Right ventricle myocardium superior (tissue), 1 donor: ENCODE measurements around the gene ADAMTS5. TPM values are rescaled to one million over a fixed set of nuclear protein-coding genes. Genes with fewer than 3 reads are reported as not detected.

ENCODE experiments used
- ATAC-seq: fragments of 200-7000 bp; cut with Tn5 transposase; one replicate; pipeline ENCODE4 v1.9.1; 2020; ENCODE audit warnings: mild to moderate bottlenecking; ENCODE audit not compliant: poor library complexity
- DNase-seq: peaks from one replicate; pipeline ENCODE4 v3.0.0-alpha.2; 2020
- intact Hi-C: fragments of 100-400 bp; cut with DNase I; formaldehyde crosslinking; loops from one replicate; pipeline ENCODE4 v1.11.2; 2022
- long read RNA-seq: library from polyadenylated mRNA; unstranded; transcript quantifications from one replicate; pipeline ENCODE4 v2.0.0, GENCODE V29; 2021
- total RNA-seq: library from RNA; stranded (reverse); fragmentation: NEBNext Ultra II Directional; extraction: Animal tissue kit (Norgen Biotek cat#: 25700); gene quantifications from one replicate; pipeline ENCODE4 v1.2.1, GENCODE V29; 2021
- donor health status: DM: no; HTN: yes; CAD: no; lungs with severe emphysema.

ADAMTS5 gene
- total RNA-seq = 4.0 TPM
- long read RNA-seq, full-length matches to known transcripts = 6 of 7 reads
- long read RNA-seq, partial matches to known transcripts = 0 of 7 reads
- long read RNA-seq, other reads (novel, unspliced or antisense) = 1 of 7 reads

DNA sequence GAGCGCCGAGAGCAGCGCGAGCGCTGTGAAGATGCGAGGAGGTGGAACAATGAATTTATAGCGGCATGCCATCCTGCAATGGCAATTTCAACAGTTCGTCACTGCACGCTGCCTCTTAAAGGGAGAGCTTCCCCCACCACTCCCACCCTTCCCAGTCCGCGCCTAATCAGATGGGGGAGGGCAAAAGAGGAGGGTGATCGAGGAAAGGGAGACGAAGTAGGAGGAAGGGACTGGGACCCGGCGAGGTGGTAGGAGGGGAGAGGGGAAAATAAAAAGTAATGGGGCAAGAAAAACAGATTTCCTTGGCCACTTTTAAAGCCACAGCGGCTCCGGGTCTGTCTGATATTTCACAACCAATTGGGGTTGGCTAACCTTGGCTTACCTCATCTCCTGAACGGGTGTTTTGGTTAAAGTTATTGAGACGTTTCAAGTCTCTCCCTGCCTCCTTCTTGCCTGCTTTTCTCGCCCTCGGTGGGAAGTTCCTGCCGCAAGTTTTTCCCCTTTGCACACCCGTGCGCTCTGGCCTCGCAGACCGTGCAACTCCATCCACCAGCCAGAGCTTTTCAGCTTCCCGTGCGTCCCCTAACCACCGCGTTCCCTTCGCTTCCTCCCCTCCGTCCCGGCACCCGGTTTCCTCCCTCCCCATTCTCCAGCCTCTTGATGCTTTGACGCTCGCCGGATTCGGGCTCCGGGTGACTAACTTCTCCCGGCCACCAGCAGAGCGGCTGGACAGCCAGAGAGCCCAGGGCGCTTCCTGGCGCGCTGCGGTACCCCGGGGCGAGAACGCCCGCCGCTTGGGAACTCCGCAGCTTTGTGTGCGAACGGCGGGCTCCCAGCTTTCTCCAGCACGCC, at the start of gene ADAMTS5:
ADAMTS5 (minus strand) TSS at position 27 of the 852 bp plus-strand sequence. CDS start 697 bp downstream, outside the sequence.
- ATAC-seq = peak; percentile 49
- DNase-seq = peak; percentile 67
- intact Hi-C loops = no loop called here

DNA sequence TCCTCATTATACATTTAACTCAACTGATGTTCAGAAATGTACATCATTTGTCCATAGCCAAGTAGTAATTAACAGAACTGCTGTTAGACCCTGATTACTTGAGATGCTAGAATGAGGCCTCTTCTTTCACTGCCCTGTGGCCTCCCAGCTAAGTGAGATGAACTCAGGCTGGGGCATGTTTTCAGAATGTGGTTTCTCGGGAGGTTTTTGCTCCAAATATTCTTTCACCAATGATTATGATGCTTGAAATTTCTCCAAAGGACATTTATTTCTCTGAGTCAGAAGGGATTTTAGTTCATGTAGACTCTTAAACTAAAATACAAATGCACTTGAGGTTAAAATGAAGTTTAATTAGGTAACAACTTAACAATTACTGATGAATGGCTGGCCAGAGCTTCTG, 34.6 kb upstream of the ADAMTS5 start:
- no peak for DNase-seq
- no peak for ATAC-seq
- intact Hi-C loops = no loop called here

- no peak for ATAC-seq
- intact Hi-C loops = no loop called here
- no peak for DNase-seq
Observed at GRCh38 chr21:26983576-26983975, 16.7 kb upstream of the ADAMTS5 start.

DNA sequence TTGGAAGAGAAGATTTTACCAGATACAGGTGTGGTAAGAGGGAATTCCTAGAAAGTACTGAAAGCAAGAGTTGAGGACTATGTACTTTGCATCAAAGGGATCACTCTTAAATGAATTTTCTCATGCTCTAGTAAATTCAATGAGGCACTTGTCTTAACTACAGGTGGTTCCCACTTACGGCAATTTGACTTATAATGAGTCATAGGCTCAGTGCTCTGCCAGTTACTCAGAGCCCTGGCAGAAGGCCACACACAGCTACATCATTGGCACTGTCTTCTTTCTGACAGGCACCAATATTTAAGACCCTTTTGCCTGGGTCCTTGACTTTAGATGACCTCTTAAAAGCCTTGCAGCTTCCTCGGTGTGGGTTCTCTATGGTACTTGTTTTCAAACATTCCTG, 15.9 kb upstream of the ADAMTS5 start:
- intact Hi-C loops = no loop called here
- DNase-seq = no peak

GRCh38 chr21:26977746-26978145, 10.9 kb upstream of the ADAMTS5 start:
- ATAC-seq = no peak

More for the DNA sequence above, 15.9 kb upstream of the ADAMTS5 start:
- no peak for ATAC-seq

DNA sequence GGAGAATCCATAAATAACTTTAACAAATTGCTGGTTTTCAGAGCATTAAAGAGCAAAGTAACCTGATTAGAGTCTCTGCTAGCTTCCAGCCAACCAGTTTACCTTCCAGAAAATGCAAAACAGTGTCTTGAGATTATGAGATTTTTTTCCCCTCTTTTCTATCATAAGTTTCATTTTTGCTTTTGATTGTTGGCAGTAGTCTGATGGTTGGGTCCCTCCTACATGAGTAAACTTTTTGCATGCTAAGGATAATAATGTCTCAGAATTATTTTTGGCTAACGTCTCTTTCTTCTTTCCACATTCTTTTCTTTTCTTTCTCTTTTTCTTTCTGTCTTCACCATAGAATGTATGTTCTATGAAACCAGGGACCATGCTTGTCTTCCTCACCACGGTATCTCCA, 6.3 kb upstream of the ADAMTS5 start:
- intact Hi-C loops = no loop called here
- ATAC-seq (no peak), DNase-seq (no peak)

More at GRCh38 chr21:26977746-26978145, 10.9 kb upstream of the ADAMTS5 start:
- DNase-seq = no peak
- intact Hi-C loops = no loop called here

GRCh38 chr21:26972192-26972591, 5.3 kb upstream of the ADAMTS5 start:
- intact Hi-C loops = no loop called here
- ATAC-seq (no peak), DNase-seq (no peak)

DNA sequence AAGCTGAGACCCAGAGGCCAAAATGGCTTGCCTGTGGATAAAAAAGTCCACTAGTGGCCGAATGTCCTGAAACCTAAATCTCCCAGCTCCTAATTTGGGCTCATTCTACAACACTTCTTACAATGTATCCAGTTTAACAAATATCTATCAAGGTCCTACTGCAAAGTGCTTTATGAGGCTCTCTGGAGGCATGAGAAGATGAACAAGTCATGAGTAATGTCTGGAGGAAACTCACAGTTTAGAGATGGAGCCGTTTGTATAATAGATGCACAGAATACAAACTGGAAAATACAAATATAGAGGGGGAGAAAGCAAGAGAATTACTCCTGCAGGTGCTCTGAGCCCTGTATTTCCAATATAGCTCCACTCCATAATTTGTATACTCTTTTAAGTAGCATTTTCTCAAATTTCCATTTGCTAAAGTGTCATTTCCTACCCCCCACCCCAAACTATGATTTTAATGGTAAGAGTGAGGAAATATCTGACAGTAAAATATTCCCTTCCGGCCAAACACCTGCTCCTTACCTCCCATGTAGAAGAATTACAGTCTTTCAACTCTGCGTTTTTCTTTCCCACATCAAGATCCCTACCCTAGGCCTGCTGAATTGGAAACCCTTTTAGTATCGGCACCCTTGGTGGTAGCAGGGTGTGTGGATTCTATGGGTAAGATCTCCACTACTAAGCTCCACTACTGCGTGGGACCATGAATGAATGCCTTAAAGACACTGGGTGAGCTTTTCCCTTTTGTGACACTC, 3.3 kb upstream of the ADAMTS5 start:
- no peak for DNase-seq
- intact Hi-C loops = no loop called here

DNA sequence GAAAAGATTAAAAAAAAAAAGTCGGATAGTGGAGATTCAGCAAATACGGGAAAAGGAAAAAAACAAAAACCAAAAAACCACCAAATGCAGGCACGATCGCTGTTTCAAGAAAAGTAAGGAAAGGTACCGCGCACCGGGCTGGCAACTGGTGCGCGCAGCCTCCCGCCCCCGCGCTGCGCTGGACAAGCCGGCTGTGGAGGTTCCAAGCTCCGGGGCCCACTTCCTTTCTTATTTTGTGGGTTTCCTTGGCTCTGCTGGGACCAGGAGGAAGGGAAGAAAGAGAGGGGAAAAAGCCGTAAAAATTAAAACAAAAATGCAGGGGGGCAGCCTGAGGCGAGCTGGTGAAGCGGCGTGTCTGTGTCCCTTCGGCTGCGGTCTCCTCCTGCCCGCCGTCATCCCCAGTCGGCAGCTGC, 233 bp downstream of the ADAMTS5 start:
- intact Hi-C loops = no loop called here
- DNase-seq (no peak), ATAC-seq (peak; percentile 8)

More for the DNA sequence above, 3.3 kb upstream of the ADAMTS5 start:
- no peak for ATAC-seq

DNA sequence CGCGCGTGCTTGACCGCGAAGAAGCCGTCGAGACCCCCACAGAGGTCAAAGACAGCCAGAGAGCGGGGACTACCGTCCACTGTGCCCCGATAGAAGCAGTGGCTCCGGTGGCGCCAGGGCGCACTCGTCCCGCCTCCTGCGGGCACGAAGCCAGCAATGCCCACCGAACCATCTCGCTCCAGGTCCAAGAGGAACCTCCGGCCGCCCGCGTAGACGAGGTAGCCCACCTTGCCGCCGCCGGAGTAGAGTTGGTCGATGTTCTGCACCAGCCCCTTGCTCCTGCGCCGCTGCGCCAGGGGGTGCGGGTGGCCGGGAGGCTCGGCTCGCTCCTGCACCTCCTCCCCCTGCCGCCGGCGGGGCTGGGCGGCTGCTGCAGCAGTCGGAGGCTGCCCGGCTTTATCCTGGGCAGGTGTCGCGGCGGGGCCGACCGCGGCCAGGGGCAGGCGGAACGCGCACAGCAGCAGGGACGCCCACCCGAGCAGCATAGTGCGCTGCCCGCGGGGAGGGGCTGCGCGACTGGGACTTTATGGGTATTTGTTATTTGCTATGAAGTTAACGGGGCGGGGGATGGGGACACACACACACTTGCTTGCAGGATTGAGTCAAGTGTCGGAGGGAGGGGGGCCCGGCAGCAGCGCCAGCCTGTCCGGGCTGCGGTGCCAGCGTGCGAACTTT, 844 bp downstream of the ADAMTS5 start:
- DNase-seq (peak; percentile 55), ATAC-seq (peak; percentile 51)
- intact Hi-C loops = no loop called here

GRCh38 chr21:26965040-26965906, 1.6 kb downstream of the ADAMTS5 start:
- ATAC-seq (peak; percentile 59), DNase-seq (peak; percentile 78)
- intact Hi-C loops = no loop called here

- intact Hi-C loops = no loop called here
Observed at GRCh38 chr21:26964170-26964778, 2.6 kb downstream of the ADAMTS5 start.

DNA sequence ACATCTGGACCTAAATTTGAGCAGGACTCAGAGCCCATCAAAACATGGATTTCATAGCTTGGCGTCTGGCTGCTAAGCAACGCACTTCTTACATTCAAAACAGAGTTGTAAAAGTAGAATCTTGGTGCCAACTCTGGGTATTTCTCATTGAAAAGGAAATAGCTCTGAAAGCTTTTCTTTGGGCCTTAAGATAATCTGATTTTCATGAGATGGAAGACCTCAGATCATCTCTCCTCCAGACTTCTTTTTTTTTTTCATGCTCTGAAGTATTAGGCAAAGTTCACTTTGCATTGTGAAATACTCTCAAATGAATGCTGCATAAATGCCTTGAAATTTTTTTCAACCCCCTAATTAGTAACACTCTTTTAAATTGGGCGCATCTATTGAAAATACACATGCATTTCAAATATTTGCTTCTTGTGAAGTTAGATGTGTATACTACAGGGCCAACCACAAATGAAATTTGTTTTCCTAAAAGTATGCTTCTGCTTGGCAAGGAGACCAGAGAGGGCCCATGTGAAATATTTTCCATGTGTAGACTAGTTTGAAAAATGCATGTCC, 4.2 kb downstream of the ADAMTS5 start:
- DNase-seq (no peak), ATAC-seq (no peak)
- intact Hi-C loops = no loop called here

More at GRCh38 chr21:26964170-26964778, 2.6 kb downstream of the ADAMTS5 start:
- peak; percentile 70 for ATAC-seq
- peak; percentile 80 for DNase-seq

DNA sequence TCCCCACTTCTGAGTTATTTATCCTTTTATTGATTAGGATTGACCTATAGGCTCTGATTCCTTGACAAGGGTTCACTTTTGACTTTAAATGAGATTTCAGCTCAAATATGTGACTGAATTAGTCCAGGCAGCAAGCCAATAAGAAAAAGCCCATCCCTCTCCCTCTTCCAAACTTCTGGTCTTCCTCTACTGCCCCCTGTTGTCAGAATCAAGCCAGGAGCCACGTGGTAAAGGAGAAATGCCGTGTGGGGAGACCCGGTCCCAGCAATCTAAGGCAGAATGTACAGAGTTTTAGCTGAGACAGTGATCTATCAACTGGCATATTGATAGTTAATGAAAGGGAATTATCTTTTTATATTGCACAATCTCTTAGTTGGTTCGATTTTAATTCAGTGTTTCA, 5.2 kb downstream of the ADAMTS5 start:
- intact Hi-C loops = no loop called here
- DNase-seq (no peak), ATAC-seq (no peak)

GRCh38 chr21:26958788-26959187, 8.1 kb downstream of the ADAMTS5 start:
- DNase-seq = no peak
- intact Hi-C loops = no loop called here
- peak; percentile 69 for ATAC-seq

DNA sequence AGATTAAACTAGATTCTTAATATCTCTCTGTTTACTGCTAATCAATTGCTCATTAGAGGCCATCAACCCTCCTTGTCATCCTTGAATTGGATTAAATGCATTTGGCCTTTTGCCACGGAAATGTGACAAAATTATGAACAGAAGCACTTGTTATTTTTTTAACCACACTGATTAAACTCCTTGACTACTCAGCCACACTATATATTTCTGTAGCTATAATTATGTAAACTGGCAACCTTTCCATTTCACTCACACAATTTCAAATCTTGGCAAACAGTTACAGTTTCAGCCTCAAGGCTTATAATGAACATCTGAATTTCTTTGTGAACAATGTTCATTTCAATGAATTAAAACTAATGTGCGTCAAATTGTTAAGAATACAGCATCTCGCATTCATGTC, 10.1 kb downstream of the ADAMTS5 start:
- DNase-seq (no peak), ATAC-seq (no peak)
- intact Hi-C loops = no loop called here

GRCh38 chr21:26956216-26956615, 10.7 kb downstream of the ADAMTS5 start:
- DNase-seq = no peak
- ATAC-seq = no peak
- intact Hi-C loops = no loop called here
